GM12891 (cell line): ENCODE data around the gene DENND1A.

ENCODE experiments used
- POLR2A ChIP-seq: IDR thresholded peaks from 2 replicates; pipeline ENCODE4 v1.6.1; 2011; ENCODE audit warnings: low read depth, low read length, control low read depth
- POLR2AphosphoS5 ChIP-seq: IDR thresholded peaks from 2 replicates; pipeline ENCODE4 v1.6.1; 2011; ENCODE audit warnings: low read depth, low read length, control low read depth
- POU2F2 ChIP-seq: IDR thresholded peaks from 2 replicates; pipeline ENCODE4 v1.6.1; 2011; ENCODE audit warnings: low read depth, mild to moderate bottlenecking, control low read depth, low read length, moderate library complexity
- SPI1 ChIP-seq: IDR thresholded peaks from 2 replicates; pipeline ENCODE4 v1.6.1; 2011; ENCODE audit warnings: low read depth, low read length, control low read depth
- TAF1 ChIP-seq: IDR thresholded peaks from 2 replicates; pipeline ENCODE4 v1.6.1; 2011; ENCODE audit warnings: low read depth, low read length, control low read depth

DNA sequence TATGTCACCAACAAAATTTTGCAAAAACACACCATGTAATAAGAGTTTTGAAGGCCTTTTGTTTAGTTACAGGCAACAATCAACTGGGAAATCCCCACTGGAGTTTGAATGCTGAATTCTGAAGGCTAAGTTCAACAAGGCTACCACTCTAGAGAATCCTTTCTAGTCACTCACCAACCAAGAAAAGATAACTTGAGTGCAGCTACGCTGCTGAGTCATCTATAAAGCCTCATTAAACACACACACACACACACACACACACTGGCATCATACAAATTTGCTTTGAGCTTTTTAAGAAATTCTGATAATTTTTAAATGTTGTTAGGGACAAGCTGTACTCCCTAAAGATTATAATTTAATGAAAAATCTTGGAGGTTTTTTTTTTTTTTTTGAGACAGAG is 219.6 kb downstream of the DENND1A start:
- TF ChIP-seq POLR2AphosphoS5 = no peak
- no peak for TF ChIP-seq SPI1
- TF ChIP-seq POU2F2 = no peak
- no peak for TF ChIP-seq POLR2A
- no peak for TF ChIP-seq TAF1
